ENCODE results near the gene ERG.

DNA sequence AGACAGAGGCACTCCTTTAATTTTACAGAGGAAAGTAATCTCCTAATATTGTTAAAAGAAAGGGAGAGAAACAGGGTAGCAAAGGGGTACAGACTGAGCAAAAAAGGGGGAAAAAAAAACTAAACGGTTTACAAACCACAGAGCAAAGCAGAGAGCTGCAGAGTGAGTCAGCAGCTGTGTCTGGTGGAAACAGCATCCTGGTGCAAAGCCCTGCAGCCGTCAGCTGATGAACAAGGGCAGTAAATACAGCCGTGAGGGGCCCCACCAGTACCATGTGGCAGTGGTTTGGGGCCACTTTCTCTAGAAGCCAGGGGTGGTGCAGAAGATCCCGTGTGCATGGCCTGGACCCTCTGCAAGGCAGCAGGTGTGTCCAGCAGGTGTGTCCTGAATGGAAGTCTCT lies 111.3 kb downstream of the ERG start:
- TF ChIP-seq, protein P1, sequence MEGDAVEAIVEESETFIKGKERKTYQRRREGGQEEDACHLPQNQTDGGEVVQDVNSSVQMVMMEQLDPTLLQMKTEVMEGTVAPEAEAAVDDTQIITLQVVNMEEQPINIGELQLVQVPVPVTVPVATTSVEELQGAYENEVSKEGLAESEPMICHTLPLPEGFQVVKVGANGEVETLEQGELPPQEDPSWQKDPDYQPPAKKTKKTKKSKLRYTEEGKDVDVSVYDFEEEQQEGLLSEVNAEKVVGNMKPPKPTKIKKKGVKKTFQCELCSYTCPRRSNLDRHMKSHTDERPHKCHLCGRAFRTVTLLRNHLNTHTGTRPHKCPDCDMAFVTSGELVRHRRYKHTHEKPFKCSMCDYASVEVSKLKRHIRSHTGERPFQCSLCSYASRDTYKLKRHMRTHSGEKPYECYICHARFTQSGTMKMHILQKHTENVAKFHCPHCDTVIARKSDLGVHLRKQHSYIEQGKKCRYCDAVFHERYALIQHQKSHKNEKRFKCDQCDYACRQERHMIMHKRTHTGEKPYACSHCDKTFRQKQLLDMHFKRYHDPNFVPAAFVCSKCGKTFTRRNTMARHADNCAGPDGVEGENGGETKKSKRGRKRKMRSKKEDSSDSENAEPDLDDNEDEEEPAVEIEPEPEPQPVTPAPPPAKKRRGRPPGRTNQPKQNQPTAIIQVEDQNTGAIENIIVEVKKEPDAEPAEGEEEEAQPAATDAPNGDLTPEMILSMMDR (IDR thresholded peaks at IDR 0.05; ENCODE audit: insufficient read depth, low read length), result no peak
- no peak for TF ChIP-seq GABPA (IDR thresholded peaks at IDR 0.05; ENCODE audit: low read depth)

Data from HL-60 (cell line).